Ectodermal cell (in vitro differentiated cells): ENCODE measurements around the gene ST3GAL2.

Experiments
- H3K27ac ChIP-seq: 2 replicates; pipeline ENCODE4 v1.7.0; 2013; ENCODE audit warnings: mild to moderate bottlenecking, low read depth, low read length; ENCODE audit not compliant: insufficient read depth, poor library complexity, severe bottlenecking
- H3K27me3 ChIP-seq: 2 replicates; pipeline ENCODE4 v1.7.0; 2013; ENCODE audit warnings: mild to moderate bottlenecking, low read length; ENCODE audit not compliant: insufficient read depth, control insufficient read depth, poor library complexity, severe bottlenecking
- H3K36me3 ChIP-seq: one replicate; pipeline ENCODE4 v1.7.0; 2013; ENCODE audit warnings: low read length; ENCODE audit not compliant: control insufficient read depth, insufficient read depth
- H3K4me1 ChIP-seq: one replicate; pipeline ENCODE4 v1.7.0; 2013; ENCODE audit warnings: low read length; ENCODE audit not compliant: control insufficient read depth, insufficient read depth
- H3K4me3 ChIP-seq: 2 replicates; pipeline ENCODE4 v1.7.0; 2013; ENCODE audit warnings: low read depth, low read length, control low read depth; ENCODE audit not compliant: insufficient read depth
- H3K9me3 ChIP-seq: 2 replicates; pipeline ENCODE4 v1.7.0; 2013; ENCODE audit warnings: mild to moderate bottlenecking, low read length, moderate library complexity; ENCODE audit not compliant: control insufficient read depth
- WGBS, 2 experiments: methylation state at CpG; one replicate each; pipeline ENCODE4 v1.1.7; 2013; ENCODE audit warnings: missing lambda C conversion rate in 2 of 2; 5-methylcytosine and 5-hydroxymethylcytosine counted together

Gene ST3GAL2

DNA sequence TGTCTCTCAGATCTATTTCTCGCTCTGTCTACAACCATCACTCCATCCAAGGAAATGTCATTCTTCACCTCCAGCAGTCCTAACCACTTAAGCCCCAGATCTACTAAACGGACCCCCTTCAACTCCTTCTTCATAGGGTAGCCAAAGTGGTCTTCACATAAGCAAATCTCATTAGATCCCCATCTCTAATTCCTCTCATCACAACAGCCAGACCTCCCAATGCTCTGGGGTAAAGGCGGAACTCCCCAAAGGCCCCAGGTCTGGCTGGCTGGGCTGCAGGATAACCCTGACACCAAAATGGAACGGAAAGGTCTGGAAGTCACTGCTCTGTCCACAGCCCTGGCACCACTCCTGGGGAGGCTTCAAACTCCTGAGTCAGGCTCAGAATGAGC, 11.1 kb downstream of the ST3GAL2 start:
- Histone ChIP-seq H3K4me3 (peak overlapping the region; percentile 15), H3K27ac (peak overlapping the region; percentile 89), H3K9me3 (no peaks in the 10 kb centered on the region), H3K36me3 (no peaks in the 10 kb centered on the region), H3K4me1 (peaks cover 32% of the 10 kb centered on the region), H3K27me3 (no peaks in the 10 kb centered on the region)
- WGBS, 2 experiments: 71 to 72% methylated on average over 4 of the region's 4 CpGs

DNA sequence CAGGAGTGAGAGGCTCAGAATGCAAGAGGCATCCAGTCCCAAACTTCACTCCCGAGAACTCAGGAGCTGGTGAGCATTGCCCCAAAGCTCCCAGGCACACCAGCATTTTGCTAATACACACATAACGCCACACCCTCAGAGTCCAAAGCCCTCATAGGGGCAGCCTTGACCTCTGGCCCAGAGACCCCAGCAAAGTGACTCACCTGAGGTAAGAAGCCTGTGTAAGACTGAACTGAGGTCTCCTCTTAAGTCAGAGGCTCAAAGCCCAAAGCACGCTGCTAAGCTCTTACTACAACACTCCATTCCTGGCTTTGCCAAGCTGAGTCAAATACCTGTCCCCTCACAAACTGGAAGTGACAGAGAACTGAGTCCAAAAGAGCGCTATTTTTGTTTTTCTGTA, 16.4 kb downstream of the ST3GAL2 start:
- H3K4me3 ChIP-seq: no peak overlapping the region
- no peak overlapping the region for H3K27ac ChIP-seq
- 86 to 91% methylated on average over 4 of the region's 4 CpGs for WGBS, 2 experiments
- no peaks in the 10 kb centered on the region for H3K27me3 ChIP-seq
- H3K4me1 ChIP-seq: peaks cover 27% of the 10 kb centered on the region
- no peaks in the 10 kb centered on the region for H3K36me3 ChIP-seq
- H3K9me3 ChIP-seq: no peaks in the 10 kb centered on the region

DNA sequence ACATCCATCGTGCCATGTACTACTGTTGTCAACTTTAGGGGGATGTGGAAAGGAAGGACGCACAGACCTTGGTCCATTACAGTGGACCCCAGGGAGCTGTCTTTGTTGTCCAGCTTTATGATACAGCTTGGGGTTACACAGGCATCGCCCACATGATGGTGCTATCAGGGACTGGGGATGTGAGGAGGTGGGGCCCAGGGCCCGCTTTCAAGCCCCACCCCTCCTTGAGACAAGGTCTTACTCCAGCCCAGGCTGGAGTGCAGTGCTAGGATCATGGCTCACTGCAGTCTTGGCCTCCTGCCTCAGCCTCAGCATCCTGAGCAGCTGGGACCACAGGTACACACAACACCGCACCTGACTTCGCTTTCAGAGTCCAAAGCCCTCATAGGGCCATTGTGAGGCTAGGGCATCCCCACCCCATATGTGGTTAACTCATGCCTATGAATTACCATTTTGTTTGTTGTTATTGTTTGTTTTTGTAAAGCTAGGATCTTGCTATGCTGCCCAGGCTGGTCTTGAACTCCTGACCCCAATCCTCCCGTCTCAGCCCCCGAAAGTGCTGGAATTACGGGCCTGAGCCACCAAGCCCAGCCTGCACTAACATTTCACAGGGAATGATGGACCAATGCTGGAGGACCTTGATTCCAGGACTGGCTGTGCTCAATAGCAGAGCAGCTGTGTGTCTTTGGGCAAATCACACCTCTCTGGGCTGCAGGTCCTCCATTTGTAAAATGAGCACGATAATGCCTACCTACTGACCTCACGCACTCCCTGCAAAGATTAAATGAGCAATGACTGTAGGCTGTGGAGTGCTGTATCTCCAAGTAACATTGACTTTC, 17.2 kb downstream of the ST3GAL2 start:
- H3K27ac ChIP-seq: no peak overlapping the region
- no peak overlapping the region for H3K4me3 ChIP-seq
- H3K4me1 ChIP-seq: peaks cover 32% of the 10 kb centered on the region
- 94% methylated on average over 11 of the region's 11 CpGs for WGBS, 2 experiments
- H3K36me3 ChIP-seq: no peaks in the 10 kb centered on the region
- no peaks in the 10 kb centered on the region for H3K27me3 ChIP-seq
- no peaks in the 10 kb centered on the region for H3K9me3 ChIP-seq

DNA sequence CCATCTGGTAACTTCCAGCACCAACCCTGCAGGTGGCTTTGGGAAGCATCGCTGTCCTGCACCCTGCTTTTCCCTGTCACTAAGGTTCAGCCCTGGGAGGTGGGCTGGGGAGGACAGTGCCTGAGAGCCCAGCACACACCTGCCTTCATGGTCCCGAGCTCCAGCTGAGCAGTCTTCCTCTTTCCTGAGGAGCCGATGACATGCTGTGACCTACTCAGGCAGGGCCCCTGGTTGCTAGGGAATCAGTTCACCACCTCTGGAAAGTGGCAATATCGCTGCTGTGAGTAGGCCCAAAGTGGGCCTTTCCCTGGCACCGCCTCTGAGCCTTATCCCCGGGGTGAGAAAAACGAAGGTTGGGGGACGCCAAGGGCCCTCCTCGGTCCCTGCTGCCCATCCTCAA, 17.9 kb downstream of the ST3GAL2 start:
- Histone ChIP-seq H3K36me3 (no peaks in the 10 kb centered on the region), H3K27me3 (no peaks in the 10 kb centered on the region), H3K4me3 (no peak overlapping the region), H3K9me3 (no peaks in the 10 kb centered on the region), H3K27ac (no peak overlapping the region), H3K4me1 (peaks cover 32% of the 10 kb centered on the region)
- 87 to 89% methylated on average over 9 of the region's 9 CpGs for WGBS, 2 experiments

DNA sequence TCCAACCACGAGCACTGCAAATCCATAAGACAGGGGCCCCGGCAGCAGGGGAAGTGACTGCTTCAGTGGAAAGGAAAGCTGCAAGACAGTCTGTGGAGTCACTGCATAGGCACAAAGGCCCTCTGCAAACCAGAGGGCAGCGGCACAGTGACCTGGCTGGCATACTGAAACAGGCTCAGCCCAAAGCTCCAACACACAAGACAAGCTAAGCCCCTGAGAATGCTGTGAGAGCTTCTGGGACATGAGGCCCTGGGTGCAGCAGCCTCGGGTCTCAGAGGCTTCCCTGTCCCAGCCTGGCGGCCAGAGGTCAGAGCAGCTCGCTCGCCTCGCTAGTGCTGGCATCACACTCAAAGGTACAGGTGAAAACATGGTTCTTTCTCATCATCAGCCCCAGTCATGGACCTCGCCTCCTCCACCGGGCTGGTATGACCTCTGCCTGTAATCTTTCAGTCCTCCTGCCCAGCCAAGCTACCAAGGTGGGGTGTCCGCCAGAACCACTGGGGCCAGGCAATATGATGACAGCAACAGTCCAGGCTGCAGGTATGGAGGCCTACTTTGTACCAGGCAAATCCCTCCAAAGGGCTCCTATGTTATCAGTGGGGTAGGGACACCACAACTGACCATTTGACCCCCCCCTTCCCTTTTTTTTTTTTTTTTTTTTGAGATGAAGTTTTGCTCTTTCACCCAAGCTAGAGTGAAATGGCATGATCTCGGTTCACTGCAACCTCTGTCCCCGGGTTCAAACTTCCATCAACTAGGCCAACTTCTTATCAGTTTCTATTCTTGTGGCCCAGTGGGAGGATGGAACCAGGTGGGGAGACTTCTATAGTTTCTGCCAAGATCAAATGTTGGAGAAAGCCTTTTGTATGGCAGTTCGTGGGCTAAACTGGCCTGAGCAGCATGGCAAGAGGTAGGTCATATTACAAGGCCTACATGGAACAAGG, 19.2 kb downstream of the ST3GAL2 start:
- no peaks in the 10 kb centered on the region for H3K27me3 ChIP-seq
- no peaks in the 10 kb centered on the region for H3K9me3 ChIP-seq
- H3K4me1 ChIP-seq: peaks cover 32% of the 10 kb centered on the region
- no peaks in the 10 kb centered on the region for H3K36me3 ChIP-seq
- no peak overlapping the region for H3K4me3 ChIP-seq
- no peak overlapping the region for H3K27ac ChIP-seq
- 93 to 95% methylated on average over 14 of the region's 14 CpGs for WGBS, 2 experiments

DNA sequence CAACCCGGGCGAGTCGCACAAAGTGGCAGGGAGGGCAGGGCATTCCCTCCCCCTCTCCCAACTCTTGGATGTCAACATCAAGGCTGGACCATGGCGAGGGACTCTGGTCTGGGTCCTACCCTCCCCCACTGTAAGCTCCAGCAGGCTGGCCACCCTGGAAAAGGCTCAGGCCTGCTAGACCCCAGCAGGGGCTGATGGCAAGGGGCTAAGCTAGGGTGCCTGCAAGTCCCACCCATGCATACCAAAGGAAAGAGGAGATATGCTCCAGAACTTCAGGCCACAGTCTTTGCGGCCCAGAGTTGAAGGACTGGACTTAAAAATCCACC, 19.9 kb downstream of the ST3GAL2 start:
- Histone ChIP-seq H3K9me3 (no peaks in the 10 kb centered on the region), H3K36me3 (no peaks in the 10 kb centered on the region), H3K4me3 (no peak overlapping the region), H3K27me3 (no peaks in the 10 kb centered on the region), H3K27ac (no peak overlapping the region), H3K4me1 (peaks cover 32% of the 10 kb centered on the region)
- WGBS, 2 experiments: 90 to 94% methylated on average over 4 to 5 of the region's 5 CpGs

DNA sequence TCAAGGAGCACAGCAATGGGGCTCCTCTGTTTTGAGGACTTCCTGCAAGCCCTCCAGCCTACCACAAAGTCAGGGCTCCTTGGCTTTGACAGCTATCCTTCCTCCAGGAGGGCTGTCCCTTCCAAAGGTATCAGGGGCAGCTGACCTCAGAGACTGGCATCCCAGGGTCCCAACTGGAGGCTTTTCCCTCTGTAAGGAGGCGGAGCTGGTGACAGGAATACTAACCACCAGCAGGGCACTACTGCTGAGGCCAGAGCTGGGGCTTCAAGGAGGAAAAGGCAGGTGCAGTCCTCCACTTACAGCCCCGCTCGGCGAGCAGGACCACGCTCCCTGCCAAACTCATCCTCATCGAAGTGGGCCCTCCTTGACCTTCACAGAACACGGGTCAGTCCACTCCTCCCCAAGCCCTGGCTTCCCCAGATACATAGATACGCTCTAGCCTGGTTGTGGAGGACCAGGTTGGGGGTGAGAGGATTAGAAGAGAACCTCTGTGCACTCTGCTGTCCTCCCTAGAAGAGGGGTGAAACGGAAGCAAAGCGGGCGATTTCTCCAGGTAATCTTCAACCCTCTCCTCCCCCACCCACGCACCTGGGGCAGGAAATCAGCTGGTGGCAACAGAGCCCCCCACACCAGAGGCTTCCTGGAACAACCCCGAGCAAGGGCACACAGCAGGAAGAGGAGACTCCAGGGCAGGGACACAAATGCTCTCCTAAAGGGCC, 20.5 kb downstream of the ST3GAL2 start:
- Histone ChIP-seq H3K27ac (no peak overlapping the region), H3K9me3 (no peaks in the 10 kb centered on the region), H3K36me3 (no peaks in the 10 kb centered on the region), H3K27me3 (no peaks in the 10 kb centered on the region), H3K4me3 (no peak overlapping the region), H3K4me1 (peaks cover 32% of the 10 kb centered on the region)
- 86 to 88% methylated on average over 13 of the region's 13 CpGs for WGBS, 2 experiments

DNA sequence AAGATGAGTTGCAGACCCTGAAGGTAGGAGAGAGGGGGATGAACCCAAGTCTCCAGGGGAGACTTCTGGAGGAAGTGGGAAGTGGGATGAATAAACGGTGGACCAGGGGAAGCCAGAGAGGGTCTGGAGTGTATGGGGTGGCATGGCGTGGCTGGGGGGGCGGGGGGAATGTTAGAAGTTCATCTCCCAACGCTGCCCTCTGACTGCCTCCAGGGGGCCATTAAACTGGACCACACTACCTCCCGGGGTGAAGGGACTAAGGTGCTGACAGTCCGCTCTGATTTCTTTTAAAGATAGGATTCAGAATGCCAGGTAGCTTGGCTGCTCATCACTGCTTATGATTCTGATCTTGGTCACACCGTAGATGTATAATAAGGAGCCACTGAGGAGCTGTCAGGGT, 21.2 kb downstream of the ST3GAL2 start:
- H3K27me3 ChIP-seq: no peaks in the 10 kb centered on the region
- H3K4me1 ChIP-seq: peaks cover 32% of the 10 kb centered on the region
- 91 to 93% methylated on average over 7 of the region's 7 CpGs for WGBS, 2 experiments
- no peak overlapping the region for H3K27ac ChIP-seq
- no peak overlapping the region for H3K4me3 ChIP-seq
- H3K9me3 ChIP-seq: no peaks in the 10 kb centered on the region
- H3K36me3 ChIP-seq: no peaks in the 10 kb centered on the region

DNA sequence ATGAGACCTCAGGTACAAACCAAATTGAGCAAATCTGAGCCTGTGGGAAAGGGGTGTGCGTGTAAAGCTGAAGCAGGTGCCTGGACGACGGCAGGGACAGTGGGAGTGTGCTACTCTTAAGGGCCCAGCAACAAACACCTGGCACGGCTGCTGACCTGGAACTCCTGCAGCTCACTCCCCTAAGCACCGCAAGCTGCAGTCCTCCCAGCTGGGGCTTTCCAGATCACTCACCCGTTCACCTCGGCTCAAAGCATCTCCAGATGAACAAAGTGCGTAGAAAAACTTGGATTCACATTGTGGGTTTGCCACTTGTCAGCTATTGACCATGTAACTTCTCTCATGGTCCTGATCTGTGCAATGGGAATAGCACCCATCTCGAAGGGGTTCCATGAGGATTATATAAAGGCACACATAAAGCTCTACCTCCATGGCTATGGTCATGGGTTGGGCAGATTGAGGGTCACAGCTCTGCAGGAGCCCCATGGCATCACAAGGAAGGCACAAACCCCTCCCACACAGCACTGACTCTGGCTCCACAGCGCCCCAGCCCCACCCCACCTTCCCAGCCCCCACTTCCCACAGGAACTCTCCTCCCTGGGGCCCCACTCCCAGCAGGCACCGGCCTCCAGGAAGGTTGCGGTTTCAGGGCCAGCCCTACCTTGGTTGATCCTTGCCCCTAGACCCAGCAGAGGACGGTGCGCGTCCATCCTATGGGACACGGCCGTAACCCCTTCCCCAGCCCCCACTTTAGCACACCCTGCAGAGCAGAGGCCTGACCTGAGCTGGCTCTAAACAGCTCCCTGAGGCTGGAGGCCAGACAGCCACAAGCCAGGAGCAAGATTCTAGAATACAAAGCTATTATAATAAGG, 21.9 kb downstream of the ST3GAL2 start:
- no peak overlapping the region for H3K4me3 ChIP-seq
- no peaks in the 10 kb centered on the region for H3K9me3 ChIP-seq
- H3K27ac ChIP-seq: no peak overlapping the region
- peaks cover 32% of the 10 kb centered on the region for H3K4me1 ChIP-seq
- no peaks in the 10 kb centered on the region for H3K27me3 ChIP-seq
- WGBS, 2 experiments: 91 to 92% methylated on average over 17 of the region's 17 CpGs
- no peaks in the 10 kb centered on the region for H3K36me3 ChIP-seq
